Activated CD4-positive, alpha-beta T cell treated with anti-CD3 and anti-CD28 coated beads for 36 hours (primary cell): ENCODE data around the gene NPM1. TPM values are rescaled to one million over a fixed set of nuclear protein-coding genes. Genes with fewer than 3 reads are reported as not detected.
"Not testable (repeated sequence)": the region's sequence is repeated elsewhere in the genome, so short reads cannot be mapped to it uniquely, and the experiment has no call there.

ENCODE experiments used
- ATAC-seq: fragments of 200-7000 bp; cut with Tn5 transposase; one replicate; pipeline ENCODE4 v1.10.0; 2021; ENCODE audit warnings: mild to moderate bottlenecking, moderate library complexity
- CTCF ChIA-PET: fragments of 350-600 bp; sonication (Branson Sonifier 250); formaldehyde crosslinking; loops from one replicate; lab custom pipeline; 2021; ENCODE audit warnings: antibody characterized with exemption; lab: Charles Lee
- POLR2A ChIA-PET: fragments of 350-600 bp; sonication (Branson Sonifier 250); formaldehyde crosslinking; loops from one replicate; lab custom pipeline; 2021; ENCODE audit warnings: antibody characterized with exemption, inconsistent platforms; lab: Charles Lee
- DNase-seq: peaks from one replicate; pipeline ENCODE4 v3.0.0-alpha.2; 2020
- H3K27ac Mint-ChIP-seq: one replicate; pipeline ENCODE4 v1.8.0; 2021; ENCODE audit warnings: mixed read lengths
- H3K27me3 Mint-ChIP-seq: one replicate; pipeline ENCODE4 v1.8.0; 2021; ENCODE audit warnings: mixed read lengths
- H3K36me3 Mint-ChIP-seq: one replicate; pipeline ENCODE4 v1.8.0; 2021; ENCODE audit warnings: low read depth, mixed read lengths
- H3K4me1 Mint-ChIP-seq: one replicate; pipeline ENCODE4 v1.8.0; 2021; ENCODE audit warnings: mixed read lengths
- H3K4me3 Mint-ChIP-seq: one replicate; pipeline ENCODE4 v1.8.0; 2021; ENCODE audit warnings: mild to moderate bottlenecking, moderate library complexity, mixed read lengths
- H3K9me3 Mint-ChIP-seq: one replicate; pipeline ENCODE4 v1.8.0; 2021; ENCODE audit warnings: low read depth, mixed read lengths
- intact Hi-C, 2 experiments: fragments of 100-400 bp; cut with DNase I in 1 of 2; cut with micrococcal nuclease in 1 of 2; formaldehyde crosslinking; loops; one replicate each; pipeline versions ENCODE4 v1.14.2 to v1.15.1; 2022 to 2024; cut with DNase I, micrococcal nuclease
- total RNA-seq, 2 experiments: library from RNA; stranded (reverse); gene quantifications; one replicate each; pipeline ENCODE4 v1.2.3, GENCODE V29; 2021

NPM1 gene
- total RNA-seq, 2 experiments from 2014 or later, result 3,156 to 3,905 TPM

GRCh38 chr5:171397190-171397589 is 9.5 kb downstream of the NPM1 start:
- H3K27ac Mint-ChIP-seq, result peak overlapping the region; percentile 42

GRCh38 chr5:171397599-171397998 is 9.9 kb downstream of the NPM1 start:
- intact Hi-C loops, result no loop called here
- CTCF ChIA-PET, result no interaction called here
- Mint-ChIP-seq H3K27ac (no peak overlapping the region), H3K9me3 (no peaks in the 10 kb centered on the region), H3K4me1 (peaks cover 67% of the 10 kb centered on the region), H3K27me3 (no peaks in the 10 kb centered on the region), H3K36me3 (peaks cover 84% of the 10 kb centered on the region), H3K4me3 (no peak overlapping the region)
- no peak for ATAC-seq
- POLR2A ChIA-PET, result no interaction called here
- DNase-seq, result no peak

More at GRCh38 chr5:171397190-171397589, 9.5 kb downstream of the NPM1 start:
- H3K4me1 Mint-ChIP-seq, result peaks cover 71% of the 10 kb centered on the region
- ChIA-PET POLR2A (interaction anchor here (0.7 to 1.1 kb wide), 2 partner anchors 10 to 17 kb away, joined by 5 to 8 read pairs; no protein-coding TSS in a partner anchor), CTCF (no interaction called here)
- ATAC-seq, result no peak
- no peak for DNase-seq
- peaks cover 87% of the 10 kb centered on the region for H3K36me3 Mint-ChIP-seq
- intact Hi-C loops, result no loop called here
- no peaks in the 10 kb centered on the region for H3K27me3 Mint-ChIP-seq
- H3K4me3 Mint-ChIP-seq, result no peak overlapping the region
- no peaks in the 10 kb centered on the region for H3K9me3 Mint-ChIP-seq

- DNase-seq, H3K27me3 Mint-ChIP-seq, intact Hi-C loops, H3K27ac Mint-ChIP-seq, H3K4me3 Mint-ChIP-seq, CTCF ChIA-PET, H3K9me3 Mint-ChIP-seq, ATAC-seq: not testable (repeated sequence)
- Mint-ChIP-seq H3K36me3 (peaks cover 75% of the 10 kb centered on the region), H3K4me1 (peaks cover 57% of the 10 kb centered on the region)
- POLR2A ChIA-PET, result interaction anchor here (1.4 to 1.5 kb wide), 2 partner anchors 9 to 10 kb away, joined by 4 to 10 read pairs; no protein-coding TSS in a partner anchor
These were observed 11.0 kb downstream of the NPM1 start for GRCh38 chr5:171398660-171399059.

- H3K4me1 Mint-ChIP-seq, result peaks cover 51% of the 10 kb centered on the region
- DNase-seq (no peak), ATAC-seq (no peak)
- ChIA-PET POLR2A (interaction anchor here (1.4 kb wide), 1 partner anchor 11 kb away, joined by 7 read pairs; no protein-coding TSS in a partner anchor), CTCF (no interaction called here)
- H3K4me3 Mint-ChIP-seq, result no peak overlapping the region
- H3K9me3 Mint-ChIP-seq, result no peaks in the 10 kb centered on the region
- no peaks in the 10 kb centered on the region for H3K27me3 Mint-ChIP-seq
- intact Hi-C loops, result no loop called here
- H3K36me3 Mint-ChIP-seq, result peaks cover 68% of the 10 kb centered on the region
- H3K27ac Mint-ChIP-seq, result peak overlapping the region; percentile 28
These were observed 12.5 kb downstream of the NPM1 start for GRCh38 chr5:171400169-171400568.

DNA sequence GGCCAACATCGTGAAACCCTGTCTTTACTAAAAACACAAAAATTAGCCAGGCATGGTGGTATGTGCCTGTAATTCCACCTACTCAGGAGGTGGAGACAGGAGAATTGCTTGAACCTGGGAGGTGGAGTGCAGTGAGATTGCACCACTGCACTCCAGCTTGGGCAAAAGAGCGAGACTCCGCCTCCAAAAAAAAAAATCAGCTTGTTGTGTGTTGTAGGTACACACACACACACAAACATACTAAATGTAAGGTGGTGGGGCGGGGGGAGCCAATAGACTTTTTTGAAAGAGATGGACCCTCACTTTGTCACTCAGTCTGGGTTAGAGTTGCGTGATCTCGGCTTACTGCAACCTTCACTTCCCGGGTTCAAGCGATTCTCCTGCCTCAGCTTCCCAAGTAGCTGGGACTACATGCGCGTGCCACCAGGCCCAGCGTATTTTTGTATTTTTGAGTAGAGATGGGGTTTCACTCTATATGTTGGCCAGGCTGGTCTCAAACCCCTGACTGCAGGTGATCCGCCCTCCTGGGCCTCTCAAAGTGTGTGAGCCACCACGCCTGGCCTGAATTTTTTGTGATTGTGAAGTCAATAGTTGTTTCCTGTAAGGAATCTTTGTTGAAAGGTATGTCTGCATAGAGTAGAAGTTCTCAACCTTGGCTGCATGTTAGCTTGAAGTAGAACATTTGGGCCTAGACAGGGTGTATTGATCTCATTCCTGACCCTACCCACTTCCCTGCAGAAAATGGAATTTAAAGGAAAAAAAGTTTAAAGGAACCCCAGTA is 13.7 kb downstream of the NPM1 start:
- Mint-ChIP-seq H3K4me3 (no peak overlapping the region), H3K4me1 (peaks cover 55% of the 10 kb centered on the region), H3K27me3 (no peaks in the 10 kb centered on the region), H3K27ac (no peak overlapping the region), H3K9me3 (no peaks in the 10 kb centered on the region), H3K36me3 (peaks cover 71% of the 10 kb centered on the region)
- intact Hi-C loops, result no loop called here
- DNase-seq (no peak), ATAC-seq (no peak)
- POLR2A ChIA-PET, result interaction anchor here (1.2 to 1.4 kb wide), 2 partner anchors 9 to 13 kb away, joined by 7 read pairs; no protein-coding TSS in a partner anchor
- CTCF ChIA-PET, result no interaction called here

DNA sequence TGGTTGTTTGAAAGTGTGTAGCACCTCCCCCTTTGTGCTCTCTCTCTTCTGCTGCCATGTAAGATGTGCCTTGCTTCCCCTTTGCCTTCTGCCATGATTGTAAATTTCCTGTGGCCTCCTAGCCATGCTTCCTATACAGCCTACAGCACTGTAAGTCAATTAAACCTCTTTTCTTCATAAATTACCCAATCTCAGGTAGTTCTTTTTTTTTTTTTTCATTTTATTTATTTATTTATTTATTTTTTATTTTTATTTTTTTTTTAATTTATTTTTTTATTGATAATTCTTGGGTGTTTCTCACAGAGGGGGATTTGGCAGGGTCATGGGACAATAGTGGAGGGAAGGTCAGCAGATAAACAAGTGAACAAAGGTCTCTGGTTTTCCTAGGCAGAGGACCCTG is 15.1 kb downstream of the NPM1 start:
- H3K4me1 Mint-ChIP-seq, result peaks cover 48% of the 10 kb centered on the region

GRCh38 chr5:171405615-171406014 is 18.0 kb downstream of the NPM1 start:
- no peaks in the 10 kb centered on the region for H3K27me3 Mint-ChIP-seq
- POLR2A ChIA-PET, result interaction anchor here (0.6 to 1.4 kb wide), 3 partner anchors 10 to 13 kb away, joined by 4 to 8 read pairs (median 4); no protein-coding TSS in a partner anchor
- intact Hi-C loops, result loop anchor here in 1 of 2 experiments (2.0 kb wide), 1 partner anchor 13 kb away; no protein-coding TSS in a partner anchor
- CTCF ChIA-PET, result interaction anchor here (0.6 to 1.5 kb wide), 2 partner anchors 9 to 569 kb away, joined by 3 read pairs; no protein-coding TSS in a partner anchor
- H3K4me1 Mint-ChIP-seq, result peaks cover 44% of the 10 kb centered on the region
- no peak overlapping the region for H3K4me3 Mint-ChIP-seq
- peak overlapping the region; percentile 47 for H3K27ac Mint-ChIP-seq
- H3K36me3 Mint-ChIP-seq, result peaks cover 72% of the 10 kb centered on the region
- ATAC-seq (peak; percentile 42), DNase-seq (no peak)
- H3K9me3 Mint-ChIP-seq, result no peaks in the 10 kb centered on the region

More for the DNA sequence above, 15.1 kb downstream of the NPM1 start:
- ATAC-seq, POLR2A ChIA-PET, H3K27me3 Mint-ChIP-seq, CTCF ChIA-PET, intact Hi-C loops, DNase-seq, H3K4me3 Mint-ChIP-seq, H3K27ac Mint-ChIP-seq, H3K9me3 Mint-ChIP-seq: not testable (repeated sequence)
- peaks cover 70% of the 10 kb centered on the region for H3K36me3 Mint-ChIP-seq

- ChIA-PET POLR2A (interaction anchor here (0.7 to 1.0 kb wide), 2 partner anchors 11 to 13 kb away, joined by 3 to 8 read pairs; no protein-coding TSS in a partner anchor), CTCF (no interaction called here)
- Mint-ChIP-seq H3K27me3 (no peaks in the 10 kb centered on the region), H3K4me1 (peaks cover 35% of the 10 kb centered on the region), H3K36me3 (peaks cover 70% of the 10 kb centered on the region), H3K27ac (no peak overlapping the region), H3K4me3 (no peak overlapping the region), H3K9me3 (no peaks in the 10 kb centered on the region)
- DNase-seq (no peak), ATAC-seq (no peak)
- intact Hi-C loops, result loop anchor here in 1 of 2 experiments (2.0 kb wide), 1 partner anchor 14 kb away; no protein-coding TSS in a partner anchor
These were observed 19.6 kb downstream of the NPM1 start for GRCh38 chr5:171407234-171407633.

GRCh38 chr5:171409164-171410136 is 21.8 kb downstream of the NPM1 start:
- Mint-ChIP-seq H3K9me3 (no peaks in the 10 kb centered on the region), H3K27ac (peak overlapping the region; percentile 60), H3K4me1 (peaks cover 35% of the 10 kb centered on the region), H3K27me3 (no peaks in the 10 kb centered on the region), H3K36me3 (peaks cover 78% of the 10 kb centered on the region), H3K4me3 (no peak overlapping the region)
- POLR2A ChIA-PET, result interaction anchor here (2.3 kb wide), 1 partner anchor 10 kb away, joined by 10 read pairs; no protein-coding TSS in a partner anchor
- CTCF ChIA-PET, result no interaction called here
- intact Hi-C loops, result loop anchor here (2.0 to 10.0 kb wide), 2 partner anchors 19 to 875 kb away; partner anchors contain the start of gene UBTD2 (in 1 of the 2)
- DNase-seq (no peak), ATAC-seq (no peak)

- no peaks in the 10 kb centered on the region for H3K9me3 Mint-ChIP-seq
- H3K4me1 Mint-ChIP-seq, result peaks cover 34% of the 10 kb centered on the region
- no peak overlapping the region for H3K4me3 Mint-ChIP-seq
- ATAC-seq, result no peak
- no peak overlapping the region for H3K27ac Mint-ChIP-seq
- DNase-seq, result no peak
- ChIA-PET POLR2A (interaction anchor here (2.3 kb wide), 1 partner anchor 11 kb away, joined by 10 read pairs; no protein-coding TSS in a partner anchor), CTCF (no interaction called here)
- intact Hi-C loops, result loop anchor here in 1 of 2 experiments (10.0 kb wide), 1 partner anchor 875 kb away; the partner anchor contains the start of gene UBTD2
- peaks cover 73% of the 10 kb centered on the region for H3K36me3 Mint-ChIP-seq
- no peaks in the 10 kb centered on the region for H3K27me3 Mint-ChIP-seq
These were observed 22.5 kb downstream of the NPM1 start for GRCh38 chr5:171410181-171410580.
